Esophagus muscularis mucosa (tissue), 3 donors: ENCODE data around the gene STT3B.

Experiments
- POLR2AphosphoS5 ChIP-seq, 2 donors: sonication (generic); formaldehyde crosslinking; IDR thresholded peaks; one replicate each; pipeline ENCODE4 v1.6.1; 2017; ENCODE audit warnings: antibody characterized with exemption in 2 of 2
- TF ChIP-seq, protein P1 (sequence below), 3 experiments: fragments of 200-600 bp in 2 of 3; fragments of 450-650 bp in 1 of 3; sonication (generic) in 2 of 3; IDR thresholded peaks; one replicate each; pipeline ENCODE4 v1.5.1; 2017 to 2019; ENCODE audit warnings: antibody characterized with exemption in 3 of 3, mild to moderate bottlenecking in 2 of 3, moderate library complexity in 1 of 3

DNA sequence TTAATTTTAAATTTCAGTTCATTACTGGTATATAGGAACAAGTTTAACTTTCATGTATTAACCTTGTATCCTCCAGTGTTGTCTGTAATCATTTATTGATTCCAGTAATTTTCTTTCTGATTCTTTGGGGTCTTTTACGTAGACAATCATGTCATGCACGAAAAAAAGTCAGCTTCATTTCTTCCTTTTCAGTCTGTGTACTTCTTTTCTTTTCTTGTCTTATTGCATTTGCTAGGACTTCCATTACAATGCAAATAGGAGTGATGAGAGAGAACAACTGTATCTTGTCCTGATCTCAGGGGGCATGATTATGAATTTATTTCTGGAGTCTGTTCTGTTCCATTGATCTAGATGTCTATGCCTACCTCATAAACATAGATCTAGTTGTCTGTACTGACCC, 56.5 kb downstream of the STT3B start:
- TF ChIP-seq POLR2AphosphoS5 (IDR thresholded peaks at IDR 0.05), result no peak
- TF ChIP-seq, protein P1, sequence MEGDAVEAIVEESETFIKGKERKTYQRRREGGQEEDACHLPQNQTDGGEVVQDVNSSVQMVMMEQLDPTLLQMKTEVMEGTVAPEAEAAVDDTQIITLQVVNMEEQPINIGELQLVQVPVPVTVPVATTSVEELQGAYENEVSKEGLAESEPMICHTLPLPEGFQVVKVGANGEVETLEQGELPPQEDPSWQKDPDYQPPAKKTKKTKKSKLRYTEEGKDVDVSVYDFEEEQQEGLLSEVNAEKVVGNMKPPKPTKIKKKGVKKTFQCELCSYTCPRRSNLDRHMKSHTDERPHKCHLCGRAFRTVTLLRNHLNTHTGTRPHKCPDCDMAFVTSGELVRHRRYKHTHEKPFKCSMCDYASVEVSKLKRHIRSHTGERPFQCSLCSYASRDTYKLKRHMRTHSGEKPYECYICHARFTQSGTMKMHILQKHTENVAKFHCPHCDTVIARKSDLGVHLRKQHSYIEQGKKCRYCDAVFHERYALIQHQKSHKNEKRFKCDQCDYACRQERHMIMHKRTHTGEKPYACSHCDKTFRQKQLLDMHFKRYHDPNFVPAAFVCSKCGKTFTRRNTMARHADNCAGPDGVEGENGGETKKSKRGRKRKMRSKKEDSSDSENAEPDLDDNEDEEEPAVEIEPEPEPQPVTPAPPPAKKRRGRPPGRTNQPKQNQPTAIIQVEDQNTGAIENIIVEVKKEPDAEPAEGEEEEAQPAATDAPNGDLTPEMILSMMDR (IDR thresholded peaks at IDR 0.05), result no peak
